OCI-LY7 (cell line): ENCODE measurements around the gene DIS3L.

ENCODE experiments used
- CTCF ChIP-seq: fragments of 200-600 bp; sonication (generic); conservative IDR thresholded peaks from 2 replicates; pipeline ENCODE4 v1.5.1; 2014; ENCODE audit warnings: mild to moderate bottlenecking, antibody characterized with exemption, low read length, moderate library complexity, mixed read lengths
- EZH2phosphoT487 ChIP-seq: fragments of 200-600 bp; sonication (generic); IDR thresholded peaks from 2 replicates; pipeline ENCODE4 v1.6.1; 2018; ENCODE audit warnings: low read depth, borderline replicate concordance, mild to moderate bottlenecking, mixed run types, antibody characterized with exemption, low read length, moderate library complexity, mixed read lengths

DNA sequence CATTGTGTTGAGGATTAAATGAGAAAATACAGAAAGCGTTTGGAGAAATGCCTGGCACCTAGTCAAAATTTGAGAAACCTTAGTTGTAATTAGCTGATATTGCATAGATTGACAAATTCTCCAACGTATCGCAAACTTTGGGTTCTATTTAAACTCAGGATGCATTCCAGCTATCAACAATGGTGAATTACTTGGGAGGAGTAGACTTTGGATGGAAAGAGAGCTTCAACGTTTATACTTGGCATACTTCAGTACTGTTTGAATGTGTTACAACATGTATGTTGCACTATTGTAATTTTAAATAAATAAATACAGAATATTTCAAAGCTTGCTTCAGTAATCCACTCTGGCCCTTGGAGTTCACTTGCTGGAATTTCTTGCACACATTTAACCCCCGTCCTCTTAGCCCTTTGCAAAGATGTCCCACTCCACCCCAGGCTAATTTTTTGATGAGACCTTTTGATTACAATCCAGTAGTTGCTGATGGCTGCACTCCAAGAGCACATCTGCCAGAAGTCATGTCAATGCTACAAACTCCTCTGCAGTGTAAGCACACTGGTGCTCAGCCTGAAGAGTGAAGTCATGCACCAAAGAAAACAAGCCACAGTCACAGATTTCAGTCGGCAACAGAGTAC is 4.7 kb upstream of the DIS3L start:
- no peak for TF ChIP-seq CTCF
- TF ChIP-seq EZH2phosphoT487, result no peak
